ENCODE results near the gene RXRA.

Gene RXRA

GRCh38 chr9:134361843-134362414 lies 35.7 kb downstream of the RXRA start:
- no peak for DNase-seq (ENCODE audit: low read depth, low spot score)
- H3K27ac ChIP-seq: no peak overlapping the region

- no peak for DNase-seq (ENCODE audit: low read depth, low spot score)
- peak overlapping the region; percentile 16 for H3K27ac ChIP-seq
Measured at GRCh38 chr9:134363450-134363849, 37.2 kb downstream of the RXRA start.

- H3K27ac ChIP-seq: no peak overlapping the region
- DNase-seq (ENCODE audit: low read depth, low spot score): no peak
Measured at GRCh38 chr9:134364391-134365114, 38.3 kb downstream of the RXRA start.

GRCh38 chr9:134365115-134365596 lies 38.9 kb downstream of the RXRA start:
- no peak for DNase-seq (ENCODE audit: low read depth, low spot score)
- no peak overlapping the region for H3K27ac ChIP-seq

GRCh38 chr9:134365791-134366222 lies 39.6 kb downstream of the RXRA start:
- no peak for DNase-seq (ENCODE audit: low read depth, low spot score)
- H3K27ac ChIP-seq: peak overlapping the region; percentile 72

- DNase-seq (ENCODE audit: low read depth, low spot score): no peak
- H3K27ac ChIP-seq: peak overlapping the region; percentile 72
Measured at GRCh38 chr9:134366223-134367031, 40.2 kb downstream of the RXRA start.

- DNase-seq (ENCODE audit: low read depth, low spot score): no peak
- H3K27ac ChIP-seq: peak overlapping the region; percentile 72
Measured at GRCh38 chr9:134367061-134367460, 40.8 kb downstream of the RXRA start.

GRCh38 chr9:134367791-134368490 lies 41.7 kb downstream of the RXRA start:
- DNase-seq (ENCODE audit: low read depth, low spot score): no peak
- H3K27ac ChIP-seq: no peak overlapping the region

- DNase-seq (ENCODE audit: low read depth, low spot score): no peak
- H3K27ac ChIP-seq: no peak overlapping the region
Measured at GRCh38 chr9:134368571-134368970, 42.3 kb downstream of the RXRA start.

- no peak for DNase-seq (ENCODE audit: low read depth, low spot score)
- no peak overlapping the region for H3K27ac ChIP-seq
Measured at GRCh38 chr9:134369416-134370212, 43.4 kb downstream of the RXRA start.

GRCh38 chr9:134370213-134370492 lies 43.9 kb downstream of the RXRA start:
- no peak overlapping the region for H3K27ac ChIP-seq
- no peak for DNase-seq (ENCODE audit: low read depth, low spot score)

GRCh38 chr9:134370638-134371037 lies 44.4 kb downstream of the RXRA start:
- H3K27ac ChIP-seq: no peak overlapping the region
- DNase-seq (ENCODE audit: low read depth, low spot score): no peak

GRCh38 chr9:134371731-134372130 lies 45.5 kb downstream of the RXRA start:
- DNase-seq (ENCODE audit: low read depth, low spot score): peak; percentile 79
- peak overlapping the region; percentile 93 for H3K27ac ChIP-seq

GRCh38 chr9:134372581-134373267 lies 46.5 kb downstream of the RXRA start:
- no peak for DNase-seq (ENCODE audit: low read depth, low spot score)
- peak overlapping the region; percentile 93 for H3K27ac ChIP-seq

GRCh38 chr9:134373269-134373668 lies 47.0 kb downstream of the RXRA start:
- no peak for DNase-seq (ENCODE audit: low read depth, low spot score)
- H3K27ac ChIP-seq: peak overlapping the region; percentile 93

GRCh38 chr9:134373953-134374300 lies 47.7 kb downstream of the RXRA start:
- DNase-seq (ENCODE audit: low read depth, low spot score): no peak
- peak overlapping the region; percentile 93 for H3K27ac ChIP-seq

- peak overlapping the region; percentile 81 for H3K27ac ChIP-seq
- no peak for DNase-seq (ENCODE audit: low read depth, low spot score)
Measured at GRCh38 chr9:134374301-134375010, 48.2 kb downstream of the RXRA start.

- peak overlapping the region; percentile 81 for H3K27ac ChIP-seq
- DNase-seq (ENCODE audit: low read depth, low spot score): no peak
Measured at GRCh38 chr9:134375011-134375390, 48.7 kb downstream of the RXRA start.

All from epithelial cell of prostate (primary cell).